ENCODE results near the gene TMEM175.
"Not testable (repeated sequence)": the region's sequence is repeated elsewhere in the genome, so short reads cannot be mapped to it uniquely, and the experiment has no call there.

TMEM175 gene

GRCh38 chr4:992297-993110 is 60.2 kb downstream of the TMEM175 start:
- no peak for DNase-seq

DNA sequence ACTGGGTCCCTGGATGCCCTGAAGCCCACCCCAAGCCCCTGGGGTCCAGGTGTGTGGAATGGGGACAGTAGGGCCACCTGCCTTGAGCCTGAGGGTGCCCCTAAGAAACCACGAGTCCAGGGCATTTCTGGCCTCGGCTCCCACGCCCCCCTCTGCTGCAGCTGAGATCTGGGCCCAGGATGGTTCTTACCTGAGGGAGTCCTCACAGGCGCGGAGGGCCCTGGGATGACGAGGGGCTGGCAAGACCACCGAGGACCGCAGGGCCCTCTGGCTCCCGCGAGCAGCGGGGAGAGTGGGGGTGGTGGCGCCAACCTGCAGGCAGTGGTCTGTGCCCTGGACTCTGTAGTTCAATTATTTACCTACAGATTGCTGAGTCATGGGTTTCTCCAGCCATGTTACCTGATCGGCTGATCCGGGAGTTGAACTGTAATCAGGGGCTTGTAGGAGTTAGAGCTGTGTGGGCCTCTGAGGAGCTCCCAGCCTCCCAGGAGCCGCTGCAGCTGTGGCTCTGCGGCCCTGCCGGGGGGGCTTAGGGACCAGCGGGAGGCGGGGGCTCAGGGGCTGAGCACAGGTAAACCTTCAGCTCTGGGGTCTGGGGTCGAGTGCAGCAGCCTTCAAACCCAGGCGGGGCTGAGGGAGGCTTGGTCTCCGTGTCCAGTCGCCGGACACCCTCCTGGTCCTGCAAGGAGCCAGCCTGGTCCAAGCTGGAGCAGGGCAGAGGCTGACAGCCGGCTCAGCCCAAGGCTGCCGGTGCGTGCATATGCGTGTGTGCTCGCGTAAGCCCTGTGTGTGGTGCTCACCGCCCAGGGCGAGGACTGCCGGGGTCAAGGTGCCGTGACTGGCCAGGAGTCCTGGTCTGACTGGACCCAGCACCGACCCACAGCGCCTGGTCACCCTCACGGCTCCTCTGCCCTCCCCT is 61.1 kb downstream of the TMEM175 start, which contains the start of gene SLC26A1:
Gene SLC26A1 (minus strand): TSS at position 294 of the 919 bp plus-strand sequence. CDS start 1,701 bp downstream, outside the sequence.
- no peak for DNase-seq

DNA sequence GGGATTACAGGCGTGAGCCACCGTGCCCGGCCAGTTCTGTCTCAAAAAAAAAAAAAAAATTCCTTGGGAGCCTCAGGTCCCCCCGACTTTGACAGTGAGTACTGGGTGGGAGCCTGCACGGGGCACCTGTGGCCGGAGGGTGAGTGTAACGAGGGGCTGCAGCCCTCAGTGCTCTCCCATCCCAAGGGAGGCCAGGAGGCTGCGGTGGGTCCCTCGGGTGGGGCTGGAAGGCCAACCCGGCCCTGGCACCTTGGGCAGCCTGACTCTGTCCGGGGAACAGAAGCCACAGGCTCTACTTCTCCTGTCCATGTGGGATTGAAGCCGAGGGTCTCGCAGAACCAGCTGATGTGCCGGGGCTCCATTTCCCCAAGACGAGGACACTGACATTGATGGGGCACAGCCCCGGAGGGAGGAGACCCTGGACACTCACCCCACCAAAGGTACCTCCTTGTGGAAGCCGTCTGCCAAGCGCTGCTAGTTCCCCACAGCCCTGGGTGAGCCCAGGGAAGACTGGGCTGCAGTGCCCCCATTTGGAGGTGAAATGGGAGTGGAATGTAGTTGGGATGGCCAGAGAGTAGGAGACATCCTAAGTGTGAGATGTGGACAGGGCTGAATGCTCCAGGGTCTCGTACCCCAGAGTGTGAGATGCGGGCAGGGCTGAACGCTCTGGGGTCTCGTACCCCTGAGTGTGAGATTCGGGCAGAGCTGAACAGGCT is 63.2 kb downstream of the TMEM175 start:
- DNase-seq = no peak

- no peak for DNase-seq
Measured at GRCh38 chr4:996030-996996, 64.1 kb downstream of the TMEM175 start.

- DNase-seq = no peak
Measured at GRCh38 chr4:996997-997374, 64.7 kb downstream of the TMEM175 start.

DNA sequence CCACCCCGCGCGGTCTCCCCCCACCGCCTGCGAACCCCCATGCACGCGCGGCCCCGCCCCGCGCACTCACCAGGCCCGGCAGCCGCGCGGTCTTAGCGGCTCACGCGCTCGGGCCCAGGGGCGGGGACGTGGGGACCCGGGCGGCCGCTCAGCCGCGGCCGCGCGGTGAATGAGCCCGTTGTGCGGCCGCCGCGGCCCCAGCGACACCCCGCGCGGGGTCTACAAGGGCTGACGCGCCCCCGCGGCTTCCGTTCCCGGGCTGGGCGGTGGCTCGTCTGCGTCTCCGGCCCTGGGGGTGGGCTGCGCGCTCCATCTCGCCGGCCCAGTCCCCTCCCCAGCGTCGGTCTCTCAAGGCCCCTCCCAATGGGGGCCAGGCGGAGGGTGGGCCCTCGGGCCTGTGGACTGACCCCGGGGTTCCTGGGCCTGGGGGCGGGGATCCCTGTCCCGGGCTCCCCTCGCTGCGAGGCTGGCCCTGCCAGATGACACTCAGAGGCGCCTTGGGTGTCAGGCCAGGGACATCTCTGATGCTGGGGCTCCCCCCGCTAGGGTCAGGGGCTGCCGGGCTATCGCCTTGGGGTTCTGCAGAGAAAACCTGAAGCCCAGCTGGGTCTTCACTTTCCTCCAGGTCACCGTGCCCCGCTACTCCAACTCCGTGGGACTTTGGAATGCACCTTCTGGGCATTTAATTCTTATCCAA is 65.3 kb downstream of the TMEM175 start:
- DNase-seq = no peak

- DNase-seq = no peak
Measured at GRCh38 chr4:998096-998691, 65.9 kb downstream of the TMEM175 start.

DNA sequence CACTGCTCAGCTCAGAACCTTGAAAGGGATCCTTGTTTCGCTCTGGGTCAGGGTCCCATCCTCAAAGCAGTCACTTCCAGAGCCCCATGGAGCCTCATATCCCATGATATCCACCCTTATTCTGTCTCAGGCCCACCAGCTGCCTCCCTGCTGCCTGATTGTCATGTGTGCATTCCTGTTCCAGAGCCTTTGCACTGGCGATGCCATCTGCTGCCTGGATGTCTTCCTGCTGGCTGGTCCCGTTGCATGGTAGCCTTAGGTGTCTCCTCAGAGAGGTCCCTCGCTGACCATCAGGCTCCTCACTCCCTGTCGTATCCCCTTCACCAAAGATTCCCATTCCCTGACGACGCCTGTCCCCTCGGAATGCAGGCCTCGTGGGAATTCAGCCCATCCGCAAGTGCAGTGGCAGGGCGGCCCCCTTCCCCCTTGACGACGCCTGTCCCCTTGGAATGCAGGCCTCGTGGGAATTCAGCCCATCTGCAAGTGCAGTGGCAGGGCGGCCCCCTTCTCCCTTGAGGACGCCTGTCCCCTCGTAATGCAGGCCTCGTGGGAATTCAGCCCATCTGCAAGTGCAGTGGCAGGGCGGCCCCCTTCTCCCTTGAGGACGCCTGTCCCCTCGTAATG is 67.1 kb downstream of the TMEM175 start:
- DNase-seq = not testable (repeated sequence)

DNA sequence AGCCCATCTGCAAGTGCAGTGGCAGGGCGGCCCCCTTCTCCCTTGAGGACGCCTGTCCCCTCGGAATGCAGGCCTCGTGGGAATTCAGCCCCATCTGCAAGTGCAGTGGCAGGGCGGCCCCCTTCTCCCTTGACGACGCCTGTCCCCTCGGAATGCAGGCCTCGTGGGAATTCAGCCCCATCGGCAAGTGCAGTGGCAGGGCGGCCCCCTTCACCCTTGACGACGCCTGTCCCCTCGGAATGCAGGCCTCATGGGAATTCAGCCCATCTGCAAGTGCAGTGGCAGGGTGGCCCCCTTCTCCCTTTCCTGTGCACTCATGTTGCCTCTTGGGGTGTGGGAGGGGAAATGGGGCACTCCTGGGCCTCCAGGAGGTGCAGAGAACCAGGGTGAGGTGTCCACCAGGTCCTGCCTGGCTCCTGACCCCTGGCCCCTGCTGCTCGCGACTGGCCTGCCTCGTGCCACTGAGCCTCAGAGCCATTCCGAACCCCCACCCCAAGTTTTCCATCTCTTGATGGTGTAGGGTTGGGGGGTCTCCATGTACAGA is 67.7 kb downstream of the TMEM175 start:
- DNase-seq = no peak

- DNase-seq = no peak
Measured at GRCh38 chr4:1000686-1001260, 68.5 kb downstream of the TMEM175 start.

GRCh38 chr4:1001561-1002130 is 69.4 kb downstream of the TMEM175 start:
- no peak for DNase-seq

DNA sequence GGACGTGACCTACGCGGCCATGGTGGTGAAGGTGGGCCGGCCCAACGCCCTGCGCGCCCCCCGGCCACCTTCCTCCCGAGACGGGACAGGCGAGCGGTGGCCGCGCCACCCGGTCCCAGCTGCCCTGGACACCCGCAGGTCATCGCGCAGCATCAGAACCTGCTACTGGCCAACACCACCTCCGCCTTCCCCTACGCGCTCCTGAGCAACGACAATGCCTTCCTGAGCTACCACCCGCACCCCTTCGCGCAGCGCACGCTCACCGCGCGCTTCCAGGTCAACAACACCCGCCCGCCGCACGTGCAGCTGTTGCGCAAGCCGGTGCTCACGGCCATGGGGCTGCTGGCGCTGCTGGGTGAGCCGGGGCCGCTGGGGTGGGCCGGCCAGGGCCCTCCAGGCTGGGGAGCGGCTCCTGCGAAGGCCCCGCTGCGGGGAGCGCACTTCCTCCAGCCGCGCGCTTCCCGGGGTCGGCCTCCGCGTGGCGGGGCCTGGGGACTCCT is 69.9 kb downstream of the TMEM175 start:
- no peak for DNase-seq

- no peak for DNase-seq
Measured at GRCh38 chr4:1002631-1003251, 70.5 kb downstream of the TMEM175 start.

DNA sequence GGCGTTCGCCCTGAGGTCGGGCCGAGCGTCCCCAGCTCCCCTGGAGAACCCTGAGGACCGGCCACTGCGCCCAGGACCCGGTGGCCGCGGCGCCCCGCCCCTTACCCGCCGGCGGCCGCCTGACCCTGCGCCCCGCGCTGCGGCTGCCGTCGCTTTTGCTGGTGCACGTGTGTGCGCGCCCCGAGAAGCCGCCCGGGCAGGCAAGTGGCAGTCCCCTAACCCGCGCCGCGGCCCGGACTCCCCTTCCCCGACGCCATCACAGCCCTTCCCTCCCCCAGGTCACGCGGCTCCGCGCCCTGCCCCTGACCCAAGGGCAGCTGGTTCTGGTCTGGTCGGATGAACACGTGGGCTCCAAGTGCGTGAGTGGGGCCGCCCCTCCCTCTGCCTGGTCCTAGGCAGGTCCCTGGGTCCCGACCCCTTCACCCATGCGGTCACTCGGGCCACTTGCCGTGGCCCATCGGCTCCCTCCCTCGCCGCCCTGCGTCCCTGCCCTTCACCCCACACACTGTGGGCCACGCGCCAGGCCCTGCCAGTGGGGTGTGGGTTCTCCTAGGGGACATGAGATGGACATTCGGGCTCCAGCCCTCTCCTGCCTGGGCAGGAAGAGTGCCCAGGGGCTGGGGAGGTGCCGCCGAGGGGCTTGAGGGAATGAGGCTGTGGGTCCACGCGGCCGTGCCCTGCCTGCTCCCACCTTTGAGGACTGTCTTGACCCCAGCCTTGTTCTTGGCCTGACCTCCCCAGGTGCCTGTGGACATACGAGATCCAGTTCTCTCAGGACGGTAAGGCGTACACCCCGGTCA is 71.2 kb downstream of the TMEM175 start:
- no peak for DNase-seq

DNA sequence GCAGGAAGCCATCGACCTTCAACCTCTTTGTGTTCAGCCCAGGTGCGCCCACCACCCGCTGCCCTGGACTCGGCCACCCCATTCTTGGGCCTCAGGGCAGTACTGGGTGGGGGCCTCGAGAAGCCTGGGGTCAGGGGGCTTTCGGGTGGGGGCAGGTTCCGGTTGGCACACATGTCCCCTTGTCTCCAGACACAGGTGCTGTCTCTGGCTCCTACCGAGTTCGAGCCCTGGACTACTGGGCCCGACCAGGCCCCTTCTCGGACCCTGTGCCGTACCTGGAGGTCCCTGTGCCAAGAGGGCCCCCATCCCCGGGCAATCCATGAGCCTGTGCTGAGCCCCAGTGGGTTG is 71.8 kb downstream of the TMEM175 start:
- DNase-seq = no peak

DNA sequence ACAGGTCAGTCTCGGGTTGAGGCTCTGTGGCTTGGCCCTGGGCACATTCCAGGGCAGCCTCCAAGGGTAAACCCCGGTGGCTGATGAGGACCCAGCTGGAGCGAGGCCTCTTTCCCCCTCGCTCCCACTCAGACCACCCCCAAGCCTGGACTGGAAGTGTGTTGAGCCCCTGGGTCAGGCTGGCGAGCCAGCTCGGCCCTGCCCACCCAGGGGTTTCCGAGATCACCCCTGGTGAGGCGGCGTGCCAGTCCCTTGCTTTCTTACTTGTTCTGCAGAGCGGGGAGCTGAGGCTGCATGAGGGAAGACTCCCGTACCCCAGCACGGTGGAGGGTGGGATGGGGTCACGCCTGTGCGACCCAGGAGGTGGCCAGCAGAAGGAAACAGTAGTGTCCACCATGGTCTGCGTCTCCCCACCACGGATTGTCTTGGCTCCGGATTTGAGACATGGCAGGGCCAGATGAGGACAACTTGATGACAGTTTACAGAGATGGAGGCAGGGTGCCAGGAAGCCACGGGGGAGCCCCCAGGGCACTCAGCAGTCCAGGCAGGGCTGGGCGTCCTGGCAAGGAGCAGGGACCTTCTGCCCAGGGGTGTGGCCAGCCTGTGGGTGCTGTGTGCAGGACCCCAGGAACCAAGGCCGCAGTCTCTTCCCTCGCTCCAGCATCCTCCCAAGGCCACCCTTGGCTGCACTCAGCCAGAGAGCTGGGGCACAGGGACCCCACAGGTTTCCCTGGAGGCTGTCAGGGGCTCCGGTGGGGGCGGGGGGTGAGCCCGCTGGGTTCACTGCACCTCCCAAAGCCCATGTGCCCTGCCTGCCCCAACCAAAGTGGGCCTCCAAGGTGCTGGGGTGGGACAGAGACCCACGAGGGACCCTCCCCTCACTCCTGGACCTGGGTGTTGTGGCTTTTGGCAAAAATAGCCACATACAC is 72.6 kb downstream of the TMEM175 start:
- DNase-seq = no peak

DNA sequence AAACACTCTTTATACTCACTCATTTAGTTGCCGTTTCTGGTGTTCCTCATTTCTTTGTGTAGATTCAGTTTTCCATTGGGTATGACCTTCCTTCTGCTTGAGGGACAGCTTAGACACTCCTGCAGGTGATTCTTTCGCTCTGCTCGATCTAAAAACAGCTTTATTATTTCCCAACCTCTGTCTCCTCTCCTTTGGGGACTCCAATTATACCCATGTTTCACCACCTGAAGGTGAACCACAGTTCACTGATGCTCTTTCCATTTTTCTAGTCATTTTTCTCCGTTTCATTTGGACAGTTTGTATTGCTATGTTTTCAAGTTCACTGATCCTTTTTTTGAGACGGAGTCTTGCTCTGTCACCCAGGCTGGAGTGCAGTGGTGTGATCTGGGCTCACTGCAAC is 74.6 kb downstream of the TMEM175 start:
- DNase-seq = no peak

All from activated CD4-positive, alpha-beta T cell treated with anti-CD3 and anti-CD28 coated beads, Interleukin-2, amount 50 U/mL, for 48 hours (primary cell).